Lower leg skin (tissue), 4 donors: ENCODE data around the gene TRIO. TPM values are rescaled to one million over a fixed set of nuclear protein-coding genes. Genes with fewer than 3 reads are reported as not detected.
A peak's percentile ranks its signal among the peaks of the same experiment; 100 is the strongest.

ENCODE experiments used
- DNase-seq, 2 donors: peaks; one replicate each; pipeline ENCODE4 v3.0.0-alpha.2; 2019; ENCODE audit warnings: low spot score in 2 of 2
- H3K4me3 ChIP-seq: fragments of 200-600 bp; sonication (generic); 2 replicates; pipeline ENCODE4 v1.5.1; 2017; ENCODE audit warnings: mild to moderate bottlenecking, low read depth; ENCODE audit not compliant: poor library complexity, severe bottlenecking
- CTCF ChIP-seq, 3 donors: fragments of 450-650 bp; IDR thresholded peaks; one replicate each; pipeline ENCODE4 v1.5.1; 2016; ENCODE audit warnings: antibody characterized with exemption in 3 of 3, mild to moderate bottlenecking in 3 of 3, moderate library complexity in 2 of 3
- POLR2A ChIP-seq, 2 donors: fragments of 450-650 bp; IDR thresholded peaks; one replicate each; pipeline ENCODE4 v1.6.1; 2016 to 2017; ENCODE audit warnings: antibody characterized with exemption in 2 of 2, mild to moderate bottlenecking in 1 of 2, moderate library complexity in 1 of 2
- WGBS, 2 donors: methylation state at CpG; one replicate each; pipeline ENCODE4 v1.1.5; 2018; 5-methylcytosine and 5-hydroxymethylcytosine counted together
- intact Hi-C: fragments of 100-400 bp; cut with DNase I; formaldehyde crosslinking; loops from one replicate; pipeline ENCODE4 v1.15.0; 2023; ENCODE audit warnings: low total_unique reads
- total RNA-seq, 4 donors: library from RNA; depleted of rRNA; stranded (reverse); fragments of >200 nt; gene quantifications; one replicate each; pipeline ENCODE4 v1.1.0, GENCODE V29; 2016

Gene TRIO
- total RNA-seq, 4 donors from 2014 or later = 47.8 to 101 (median 64.5) TPM

- TF ChIP-seq POLR2A (IDR thresholded peaks at IDR 0.05) (no peak), CTCF (IDR thresholded peaks at IDR 0.05) (no peak)
- peak in 1 of 2 donors; percentile 71 for DNase-seq
- WGBS, 2 donors = 90 to 91% methylated on average over 23 of the region's 23 CpGs
- intact Hi-C loops = no loop called here
- H3K4me3 ChIP-seq = no peak overlapping the region
Measured at GRCh38 chr5:14505310-14506139, 362.4 kb downstream of the TRIO start.

GRCh38 chr5:14506140-14506538 lies 363.0 kb downstream of the TRIO start:
- no peak overlapping the region for H3K4me3 ChIP-seq
- intact Hi-C loops = no loop called here
- peak in 1 of 2 donors; percentile 49 for DNase-seq
- TF ChIP-seq POLR2A (IDR thresholded peaks at IDR 0.05) (no peak), CTCF (IDR thresholded peaks at IDR 0.05) (no peak)
- 82 to 84% methylated on average over 7 of the region's 7 CpGs for WGBS, 2 donors

GRCh38 chr5:14506661-14507060 lies 363.5 kb downstream of the TRIO start:
- intact Hi-C loops = no loop called here
- DNase-seq = peak in 1 of 2 donors; percentile 75
- 93 to 94% methylated on average over 16 of the region's 16 CpGs for WGBS, 2 donors
- no peak overlapping the region for H3K4me3 ChIP-seq
- TF ChIP-seq CTCF (IDR thresholded peaks at IDR 0.05) = no peak
- TF ChIP-seq POLR2A (IDR thresholded peaks at IDR 0.05) = no peak

GRCh38 chr5:14507156-14507941 lies 364.2 kb downstream of the TRIO start:
- 90 to 92% methylated on average over 21 of the region's 21 CpGs for WGBS, 2 donors
- intact Hi-C loops = no loop called here
- no peak overlapping the region for H3K4me3 ChIP-seq
- TF ChIP-seq POLR2A (IDR thresholded peaks at IDR 0.05) (no peak), CTCF (IDR thresholded peaks at IDR 0.05) (no peak)
- peak in 1 of 2 donors; percentile 75 for DNase-seq

GRCh38 chr5:14508046-14508445 lies 364.9 kb downstream of the TRIO start:
- TF ChIP-seq CTCF (IDR thresholded peaks at IDR 0.05) (no peak), POLR2A (IDR thresholded peaks at IDR 0.05) (no peak)
- DNase-seq = peak in 1 of 2 donors; percentile 50
- intact Hi-C loops = no loop called here
- no peak overlapping the region for H3K4me3 ChIP-seq
- 88 to 93% methylated on average over 20 of the region's 20 CpGs for WGBS, 2 donors
